ENCODE results near the gene ITGB4. TPM values are rescaled to one million over a fixed set of nuclear protein-coding genes. Genes with fewer than 3 reads are reported as not detected.
A peak's percentile ranks its signal among the peaks of the same experiment; 100 is the strongest.

ITGB4 gene
- total and polyA plus RNA-seq, 9 of the 15 experiments (the other 6 are each of a cell fraction or from before 2014, with no cell fraction given), result 0.05 to 2.8 (median 0.76) TPM; not detected in 3

DNA sequence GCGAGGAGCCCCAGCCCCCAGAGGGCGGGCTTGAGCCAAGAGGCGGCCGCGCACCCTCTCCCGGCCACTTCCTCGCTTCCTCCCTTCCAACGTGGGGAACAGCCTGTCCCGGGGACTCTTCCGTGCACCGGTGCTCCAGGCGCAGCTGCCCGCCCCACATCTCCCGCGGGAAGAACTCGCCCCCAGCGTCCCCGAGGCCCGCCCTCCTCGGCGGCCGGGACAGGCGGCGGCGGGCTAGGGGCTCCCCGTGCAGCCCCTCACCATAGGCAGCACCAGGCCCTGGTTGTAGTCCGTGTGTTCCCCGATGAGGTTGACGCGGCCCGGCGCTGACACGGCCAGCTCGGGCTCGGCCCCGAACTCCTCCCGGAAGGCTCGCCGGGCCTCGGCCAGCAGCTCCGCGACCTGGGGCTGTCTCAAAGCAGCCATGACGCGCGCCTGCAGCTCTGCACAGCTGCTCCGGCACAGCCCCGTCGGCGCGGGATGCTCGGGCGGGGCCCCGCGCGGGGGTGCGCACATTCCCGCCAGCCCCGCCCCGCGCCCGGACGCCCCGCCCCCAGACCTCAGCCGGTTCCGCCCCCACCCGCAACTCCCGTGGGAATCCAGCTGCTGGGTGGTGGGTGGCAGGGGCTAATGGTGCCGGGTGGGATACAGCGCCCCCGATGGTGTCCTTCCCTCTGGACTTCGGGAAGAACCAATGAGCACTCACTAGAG lies 43.6 kb downstream of the ITGB4 start, which contains the start of gene GALK1 (continued):
- TF ChIP-seq, protein P1, sequence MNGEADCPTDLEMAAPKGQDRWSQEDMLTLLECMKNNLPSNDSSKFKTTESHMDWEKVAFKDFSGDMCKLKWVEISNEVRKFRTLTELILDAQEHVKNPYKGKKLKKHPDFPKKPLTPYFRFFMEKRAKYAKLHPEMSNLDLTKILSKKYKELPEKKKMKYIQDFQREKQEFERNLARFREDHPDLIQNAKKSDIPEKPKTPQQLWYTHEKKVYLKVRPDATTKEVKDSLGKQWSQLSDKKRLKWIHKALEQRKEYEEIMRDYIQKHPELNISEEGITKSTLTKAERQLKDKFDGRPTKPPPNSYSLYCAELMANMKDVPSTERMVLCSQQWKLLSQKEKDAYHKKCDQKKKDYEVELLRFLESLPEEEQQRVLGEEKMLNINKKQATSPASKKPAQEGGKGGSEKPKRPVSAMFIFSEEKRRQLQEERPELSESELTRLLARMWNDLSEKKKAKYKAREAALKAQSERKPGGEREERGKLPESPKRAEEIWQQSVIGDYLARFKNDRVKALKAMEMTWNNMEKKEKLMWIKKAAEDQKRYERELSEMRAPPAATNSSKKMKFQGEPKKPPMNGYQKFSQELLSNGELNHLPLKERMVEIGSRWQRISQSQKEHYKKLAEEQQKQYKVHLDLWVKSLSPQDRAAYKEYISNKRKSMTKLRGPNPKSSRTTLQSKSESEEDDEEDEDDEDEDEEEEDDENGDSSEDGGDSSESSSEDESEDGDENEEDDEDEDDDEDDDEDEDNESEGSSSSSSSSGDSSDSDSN (IDR thresholded peaks at IDR 0.05; ENCODE audit: borderline replicate concordance in 1 of 2, low read depth in 2 of 2, low read length in 2 of 2), result peak in 1 of 2 experiments; percentile 77; a peak in 1 of 4 replicates
- TF ChIP-seq CBX8 (IDR thresholded peaks at IDR 0.05; ENCODE audit: borderline replicate concordance, extremely low read depth, low read depth, low read length, poor library complexity, severe bottlenecking) (no peak), ZNF507 (tag; conservative IDR thresholded peaks at IDR 0.05) (no peak), CEBPG (CRISPR knock-in tag; IDR thresholded peaks at IDR 0.05) (no peak), CEBPG (tag; conservative IDR thresholded peaks at IDR 0.05 in 1 of 2, IDR thresholded peaks at IDR 0.05 in 1 of 2) (no peak), POLR2H (tag; IDR thresholded peaks at IDR 0.05; ENCODE audit: low read depth) (no peak), CHD2 (IDR thresholded peaks at IDR 0.05; ENCODE audit: low read depth, low read length) (0 out of 2 replicates have a peak, but pooled peaks have one; percentile 20), NFE2L1 (tag; IDR thresholded peaks at IDR 0.05; ENCODE audit: borderline replicate concordance, low read depth) (no peak), BRF1 (IDR thresholded peaks at IDR 0.05; ENCODE audit: borderline replicate concordance, extremely low read depth, insufficient read length) (no peak), ZNF830 (CRISPR knock-in tag; IDR thresholded peaks at IDR 0.05) (no peak), TCF3 (CRISPR knock-in tag; IDR thresholded peaks at IDR 0.05) (no peak), U2AF2 (optimal IDR thresholded peaks at IDR 0.05; ENCODE audit: low read depth, low read length) (no peak), CREM (IDR thresholded peaks at IDR 0.05; ENCODE audit: low read depth) (peak; percentile 52)
- TF ChIP-seq, protein P2, sequence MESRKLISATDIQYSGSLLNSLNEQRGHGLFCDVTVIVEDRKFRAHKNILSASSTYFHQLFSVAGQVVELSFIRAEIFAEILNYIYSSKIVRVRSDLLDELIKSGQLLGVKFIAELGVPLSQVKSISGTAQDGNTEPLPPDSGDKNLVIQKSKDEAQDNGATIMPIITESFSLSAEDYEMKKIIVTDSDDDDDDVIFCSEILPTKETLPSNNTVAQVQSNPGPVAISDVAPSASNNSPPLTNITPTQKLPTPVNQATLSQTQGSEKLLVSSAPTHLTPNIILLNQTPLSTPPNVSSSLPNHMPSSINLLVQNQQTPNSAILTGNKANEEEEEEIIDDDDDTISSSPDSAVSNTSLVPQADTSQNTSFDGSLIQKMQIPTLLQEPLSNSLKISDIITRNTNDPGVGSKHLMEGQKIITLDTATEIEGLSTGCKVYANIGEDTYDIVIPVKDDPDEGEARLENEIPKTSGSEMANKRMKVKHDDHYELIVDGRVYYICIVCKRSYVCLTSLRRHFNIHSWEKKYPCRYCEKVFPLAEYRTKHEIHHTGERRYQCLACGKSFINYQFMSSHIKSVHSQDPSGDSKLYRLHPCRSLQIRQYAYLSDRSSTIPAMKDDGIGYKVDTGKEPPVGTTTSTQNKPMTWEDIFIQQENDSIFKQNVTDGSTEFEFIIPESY (CRISPR knock-in tag; IDR thresholded peaks at IDR 0.05), result peak; percentile 60
- TF ChIP-seq, protein P3, sequence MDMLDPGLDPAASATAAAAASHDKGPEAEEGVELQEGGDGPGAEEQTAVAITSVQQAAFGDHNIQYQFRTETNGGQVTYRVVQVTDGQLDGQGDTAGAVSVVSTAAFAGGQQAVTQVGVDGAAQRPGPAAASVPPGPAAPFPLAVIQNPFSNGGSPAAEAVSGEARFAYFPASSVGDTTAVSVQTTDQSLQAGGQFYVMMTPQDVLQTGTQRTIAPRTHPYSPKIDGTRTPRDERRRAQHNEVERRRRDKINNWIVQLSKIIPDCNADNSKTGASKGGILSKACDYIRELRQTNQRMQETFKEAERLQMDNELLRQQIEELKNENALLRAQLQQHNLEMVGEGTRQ (CRISPR knock-in tag; IDR thresholded peaks at IDR 0.05), result no peak
- TF ChIP-seq, protein P4, sequence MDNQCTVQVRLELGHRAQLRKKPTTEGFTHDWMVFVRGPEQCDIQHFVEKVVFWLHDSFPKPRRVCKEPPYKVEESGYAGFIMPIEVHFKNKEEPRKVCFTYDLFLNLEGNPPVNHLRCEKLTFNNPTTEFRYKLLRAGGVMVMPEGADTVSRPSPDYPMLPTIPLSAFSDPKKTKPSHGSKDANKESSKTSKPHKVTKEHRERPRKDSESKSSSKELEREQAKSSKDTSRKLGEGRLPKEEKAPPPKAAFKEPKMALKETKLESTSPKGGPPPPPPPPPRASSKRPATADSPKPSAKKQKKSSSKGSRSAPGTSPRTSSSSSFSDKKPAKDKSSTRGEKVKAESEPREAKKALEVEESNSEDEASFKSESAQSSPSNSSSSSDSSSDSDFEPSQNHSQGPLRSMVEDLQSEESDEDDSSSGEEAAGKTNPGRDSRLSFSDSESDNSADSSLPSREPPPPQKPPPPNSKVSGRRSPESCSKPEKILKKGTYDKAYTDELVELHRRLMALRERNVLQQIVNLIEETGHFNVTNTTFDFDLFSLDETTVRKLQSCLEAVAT (IDR thresholded peaks at IDR 0.05), result peak in 1 of 2 experiments; percentile 40; a peak in 1 of 4 replicates
- TF ChIP-seq, protein P5, sequence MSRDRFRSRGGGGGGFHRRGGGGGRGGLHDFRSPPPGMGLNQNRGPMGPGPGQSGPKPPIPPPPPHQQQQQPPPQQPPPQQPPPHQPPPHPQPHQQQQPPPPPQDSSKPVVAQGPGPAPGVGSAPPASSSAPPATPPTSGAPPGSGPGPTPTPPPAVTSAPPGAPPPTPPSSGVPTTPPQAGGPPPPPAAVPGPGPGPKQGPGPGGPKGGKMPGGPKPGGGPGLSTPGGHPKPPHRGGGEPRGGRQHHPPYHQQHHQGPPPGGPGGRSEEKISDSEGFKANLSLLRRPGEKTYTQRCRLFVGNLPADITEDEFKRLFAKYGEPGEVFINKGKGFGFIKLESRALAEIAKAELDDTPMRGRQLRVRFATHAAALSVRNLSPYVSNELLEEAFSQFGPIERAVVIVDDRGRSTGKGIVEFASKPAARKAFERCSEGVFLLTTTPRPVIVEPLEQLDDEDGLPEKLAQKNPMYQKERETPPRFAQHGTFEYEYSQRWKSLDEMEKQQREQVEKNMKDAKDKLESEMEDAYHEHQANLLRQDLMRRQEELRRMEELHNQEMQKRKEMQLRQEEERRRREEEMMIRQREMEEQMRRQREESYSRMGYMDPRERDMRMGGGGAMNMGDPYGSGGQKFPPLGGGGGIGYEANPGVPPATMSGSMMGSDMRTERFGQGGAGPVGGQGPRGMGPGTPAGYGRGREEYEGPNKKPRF (IDR thresholded peaks at IDR 0.05; ENCODE audit: low read depth, low read length), result no peak

All from K562 (cell line).